Natural killer cell treated with Interleukin-12 subunit alpha and Interleukin-12 subunit beta and Interleukin-15 and Interleukin-18, amount 100 ng/mL, for 72 hours (primary cell): ENCODE measurements around the gene UFC1. TPM values are rescaled to one million over a fixed set of nuclear protein-coding genes. Genes with fewer than 3 reads are reported as not detected.
A peak's percentile ranks its signal among the peaks of the same experiment; 100 is the strongest.

Experiments used
- ATAC-seq, 2 donors: fragments of 150-1000 bp; cut with Tn5 transposase in 1 of 2; sonication (Bioruptor Pico), chemical (Tn5 transposase) in 1 of 2; 2 replicates each; pipeline ENCODE4 v1.10.0; 2021
- DNase-seq: peaks from one replicate; pipeline ENCODE4 v3.0.0; 2022; ENCODE audit warnings: low spot score
- H3K27ac Mint-ChIP-seq, 2 donors: 1 replicate in 1 of 2; 2 replicates in 1 of 2; pipeline ENCODE4 v1.8.0; 2022; ENCODE audit warnings: mixed read lengths in 2 of 2, mild to moderate bottlenecking in 1 of 2, moderate library complexity in 1 of 2
- H3K27me3 Mint-ChIP-seq, 2 donors: 1 replicate in 1 of 2; 2 replicates in 1 of 2; pipeline ENCODE4 v1.8.0; 2022; ENCODE audit warnings: mixed read lengths in 2 of 2
- H3K36me3 Mint-ChIP-seq: one replicate; pipeline ENCODE4 v1.8.0; 2022; ENCODE audit warnings: mixed read lengths
- H3K4me1 Mint-ChIP-seq, 2 donors: 1 replicate in 1 of 2; 2 replicates in 1 of 2; pipeline ENCODE4 v1.8.0; 2022; ENCODE audit warnings: low read depth in 2 of 2, mixed read lengths in 2 of 2, mild to moderate bottlenecking in 1 of 2
- H3K4me3 Mint-ChIP-seq: one replicate; pipeline ENCODE4 v1.8.0; 2022; ENCODE audit warnings: mixed read lengths
- H3K9me3 Mint-ChIP-seq: 2 replicates; pipeline ENCODE4 v1.8.0; 2022; ENCODE audit warnings: mixed read lengths
- total RNA-seq, 2 donors: library from RNA; stranded (reverse); gene quantifications; one replicate each; pipeline ENCODE4 v1.2.3, GENCODE V29; 2022

Gene UFC1
- total RNA-seq, 2 donors from 2014 or later, result 100 to 114 TPM

DNA sequence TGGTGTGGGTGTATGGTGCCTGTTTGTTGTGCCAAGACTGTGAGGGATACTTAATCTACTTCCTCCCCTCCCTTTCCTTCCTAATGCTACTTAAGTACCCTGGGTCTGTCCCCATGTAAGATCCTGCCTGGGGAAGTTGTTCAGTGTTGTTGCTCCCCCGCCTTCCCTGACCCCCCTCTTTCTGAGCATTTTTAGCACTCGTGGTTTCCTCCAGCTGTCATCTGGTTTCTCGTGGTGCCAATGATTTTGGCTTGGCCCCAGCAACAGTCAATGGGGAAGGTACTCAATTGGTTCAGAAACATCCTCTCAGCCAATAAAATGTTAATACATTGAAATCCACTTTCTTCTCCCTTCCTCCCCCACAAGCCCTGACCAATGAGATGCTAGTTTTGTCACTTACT, 31.5 kb downstream of the UFC1 start:
- Mint-ChIP-seq H3K27ac (peak overlapping the region; percentile 91 to 98), H3K4me3 (peak overlapping the region; percentile 85), H3K27me3 (no peaks in the 10 kb centered on the region), H3K4me1 (peaks cover 67 to 72% of the 10 kb centered on the region in 2 donors), H3K36me3 (no peaks in the 10 kb centered on the region), H3K9me3 (no peaks in the 10 kb centered on the region)
- peak; percentile 82 to 84 for ATAC-seq
- peak; percentile 77 for DNase-seq

DNA sequence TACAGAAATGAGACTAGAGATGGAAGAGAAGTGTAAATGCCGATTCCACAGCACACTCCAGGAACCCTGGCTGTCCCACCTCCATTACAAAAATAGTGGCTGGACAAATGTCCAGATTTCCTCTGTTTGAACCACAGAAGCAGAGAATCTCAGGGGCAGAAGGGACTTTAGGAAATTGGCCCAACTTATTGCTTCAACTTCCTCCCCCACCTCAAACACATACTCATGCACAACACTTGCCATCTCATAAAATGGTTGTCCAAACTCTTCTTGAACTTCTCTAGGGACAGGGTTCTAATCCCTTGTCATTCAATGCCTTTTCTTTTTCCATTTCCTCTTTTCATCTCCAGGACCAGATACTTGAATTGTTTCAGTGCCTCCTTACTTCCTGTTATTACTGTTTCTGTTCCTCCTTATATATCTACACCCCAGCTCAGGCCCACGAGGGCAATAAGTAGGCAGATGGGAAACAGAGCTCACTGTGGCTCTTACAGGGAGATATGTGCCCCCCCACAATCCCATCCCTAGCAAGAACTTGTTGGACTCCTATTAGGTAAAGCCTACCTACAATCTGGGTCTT, 32.0 kb downstream of the UFC1 start:
- ATAC-seq (peak; percentile 44 to 65), DNase-seq (no peak)
- no peaks in the 10 kb centered on the region for H3K9me3 Mint-ChIP-seq
- H3K27me3 Mint-ChIP-seq, result no peaks in the 10 kb centered on the region
- H3K27ac Mint-ChIP-seq, result peak overlapping the region; percentile 91 to 98
- H3K4me3 Mint-ChIP-seq, result peak overlapping the region; percentile 85
- H3K36me3 Mint-ChIP-seq, result no peaks in the 10 kb centered on the region
- H3K4me1 Mint-ChIP-seq, result peaks cover 62 to 70% of the 10 kb centered on the region in 2 donors

DNA sequence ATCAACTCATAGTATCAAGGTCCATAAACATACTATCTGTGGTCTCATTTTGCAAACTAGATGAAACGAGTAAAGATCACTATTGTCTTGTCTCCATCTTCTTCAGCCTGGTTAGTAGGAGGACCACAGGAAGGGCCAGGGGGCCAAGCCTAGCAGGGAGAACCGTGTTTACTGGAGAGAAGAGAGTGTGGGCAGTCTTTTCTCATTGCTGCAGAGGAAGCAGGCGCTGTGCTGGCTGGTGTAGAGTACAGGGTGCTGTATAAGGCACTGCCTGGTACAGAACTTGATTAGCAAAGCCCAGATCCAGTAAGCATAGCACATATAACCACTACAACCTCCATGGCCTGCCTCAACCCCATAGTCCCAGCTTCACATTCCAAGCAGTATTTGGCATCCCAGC, 33.5 kb downstream of the UFC1 start:
- peak overlapping the region; percentile 91 to 98 for H3K27ac Mint-ChIP-seq
- ATAC-seq (no peak), DNase-seq (no peak)
- peak overlapping the region; percentile 39 for H3K4me3 Mint-ChIP-seq
- peaks cover 55 to 66% of the 10 kb centered on the region in 2 donors for H3K4me1 Mint-ChIP-seq
- H3K9me3 Mint-ChIP-seq, result no peaks in the 10 kb centered on the region
- no peaks in the 10 kb centered on the region for H3K27me3 Mint-ChIP-seq
- no peaks in the 10 kb centered on the region for H3K36me3 Mint-ChIP-seq

DNA sequence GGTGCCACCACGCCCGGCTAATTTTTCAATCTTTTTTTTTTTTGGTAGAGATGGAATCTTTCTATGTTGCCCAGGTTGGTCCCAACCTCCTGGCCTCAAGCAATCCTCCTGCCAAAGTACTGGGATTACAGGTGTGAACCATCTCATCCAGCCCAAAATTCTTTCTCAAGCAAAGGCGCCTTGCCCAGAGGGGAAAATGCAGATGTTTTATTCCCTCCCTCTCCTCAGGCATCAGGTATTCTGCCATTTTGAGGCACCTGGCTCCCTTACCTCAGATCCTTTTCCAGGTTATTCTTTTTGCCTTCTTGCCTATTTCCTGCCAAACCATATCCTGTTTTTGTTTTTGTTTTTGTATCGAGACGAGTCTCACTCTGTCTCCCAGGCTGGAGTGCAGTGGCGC, 34.6 kb downstream of the UFC1 start:
- Mint-ChIP-seq H3K4me3 (no peak overlapping the region), H3K4me1 (peaks cover 53 to 70% of the 10 kb centered on the region in 2 donors), H3K9me3 (no peaks in the 10 kb centered on the region), H3K27me3 (no peaks in the 10 kb centered on the region), H3K36me3 (no peaks in the 10 kb centered on the region), H3K27ac (peak overlapping the region; percentile 41 to 74)
- DNase-seq (no peak), ATAC-seq (no peak)

DNA sequence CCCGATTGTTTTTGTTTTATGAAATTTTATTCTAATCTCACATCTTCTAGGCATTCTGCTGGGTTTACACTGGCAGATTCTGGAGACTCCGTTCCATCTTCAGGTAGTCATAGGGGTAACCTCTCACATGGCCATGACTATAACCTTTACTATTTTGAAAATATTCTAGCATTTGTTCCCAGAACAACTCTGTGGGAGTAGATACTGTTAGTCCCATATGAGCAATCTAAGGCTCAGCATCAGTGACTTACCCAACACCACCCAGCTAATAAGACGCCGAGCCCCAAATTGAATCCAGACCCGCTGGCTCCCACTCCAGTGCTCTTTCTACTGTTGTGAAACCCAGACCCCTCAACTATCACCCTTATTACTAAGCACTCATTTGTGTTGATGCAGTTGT, 35.3 kb downstream of the UFC1 start:
- H3K27ac Mint-ChIP-seq, result peak overlapping the region; percentile 41 to 74
- no peak for DNase-seq
- no peak for ATAC-seq
- H3K4me1 Mint-ChIP-seq, result peaks cover 48 to 69% of the 10 kb centered on the region in 2 donors
- H3K27me3 Mint-ChIP-seq, result no peaks in the 10 kb centered on the region
- H3K4me3 Mint-ChIP-seq, result no peak overlapping the region
- no peaks in the 10 kb centered on the region for H3K36me3 Mint-ChIP-seq
- H3K9me3 Mint-ChIP-seq, result no peaks in the 10 kb centered on the region

DNA sequence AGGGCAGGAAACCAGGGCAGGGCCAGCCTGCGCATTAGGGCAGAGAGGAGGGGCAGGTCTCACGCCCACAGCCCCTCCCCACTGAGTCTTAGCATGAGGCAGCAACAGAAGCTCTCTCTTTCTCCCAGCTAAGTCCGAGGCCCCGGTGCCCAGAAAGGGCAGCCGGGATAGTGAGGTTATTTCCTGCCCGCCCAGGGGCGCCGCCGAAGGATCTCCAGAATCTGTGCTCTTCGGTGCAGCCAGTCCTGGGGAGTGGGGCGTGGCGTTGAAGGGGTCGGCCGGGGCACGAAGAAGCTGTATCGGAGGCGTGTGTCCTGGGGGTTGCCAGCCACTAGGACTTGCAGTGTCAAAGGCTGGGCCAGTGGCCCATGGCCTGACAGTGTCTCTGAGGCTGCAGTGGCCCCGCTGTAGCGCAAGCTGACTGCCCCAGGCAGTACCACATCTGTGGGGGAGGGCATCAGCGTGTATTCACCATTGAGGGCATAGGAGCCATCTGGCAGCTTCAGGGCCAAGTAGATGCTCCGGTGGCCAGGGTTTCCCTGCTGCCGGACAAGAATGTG, 37.3 kb downstream of the UFC1 start:
- DNase-seq (no peak), ATAC-seq (no peak)
- Mint-ChIP-seq H3K4me1 (peaks cover 46 to 67% of the 10 kb centered on the region in 2 donors), H3K4me3 (no peak overlapping the region), H3K27me3 (no peaks in the 10 kb centered on the region), H3K9me3 (no peaks in the 10 kb centered on the region), H3K27ac (peak overlapping the region in 1 of 2 donors; percentile 59), H3K36me3 (no peaks in the 10 kb centered on the region)

DNA sequence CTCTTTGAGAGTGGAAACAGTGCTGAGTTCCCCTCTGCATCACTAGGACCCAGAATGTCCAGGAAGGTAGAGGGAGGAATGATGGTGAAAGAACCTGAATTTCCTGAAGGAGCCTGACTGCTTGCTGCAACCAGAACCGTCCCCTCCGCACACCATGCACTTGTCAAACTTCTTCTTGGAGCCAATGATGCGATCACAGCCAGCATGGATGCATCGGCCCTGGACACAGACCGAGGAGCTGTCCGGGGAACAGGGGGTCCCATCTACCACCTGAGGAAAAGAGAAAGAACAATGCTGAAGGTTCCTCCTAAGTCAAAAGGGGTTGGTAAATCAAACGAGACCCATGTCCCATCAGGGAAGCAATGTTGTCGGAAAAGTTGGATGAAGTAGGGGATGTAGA, 38.2 kb downstream of the UFC1 start:
- peaks cover 41 to 61% of the 10 kb centered on the region in 2 donors for H3K4me1 Mint-ChIP-seq
- H3K27me3 Mint-ChIP-seq, result no peaks in the 10 kb centered on the region
- DNase-seq, result no peak
- no peak overlapping the region for H3K4me3 Mint-ChIP-seq
- peak overlapping the region; percentile 67 to 82 for H3K27ac Mint-ChIP-seq
- no peaks in the 10 kb centered on the region for H3K36me3 Mint-ChIP-seq
- H3K9me3 Mint-ChIP-seq, result no peaks in the 10 kb centered on the region
- no peak for ATAC-seq

DNA sequence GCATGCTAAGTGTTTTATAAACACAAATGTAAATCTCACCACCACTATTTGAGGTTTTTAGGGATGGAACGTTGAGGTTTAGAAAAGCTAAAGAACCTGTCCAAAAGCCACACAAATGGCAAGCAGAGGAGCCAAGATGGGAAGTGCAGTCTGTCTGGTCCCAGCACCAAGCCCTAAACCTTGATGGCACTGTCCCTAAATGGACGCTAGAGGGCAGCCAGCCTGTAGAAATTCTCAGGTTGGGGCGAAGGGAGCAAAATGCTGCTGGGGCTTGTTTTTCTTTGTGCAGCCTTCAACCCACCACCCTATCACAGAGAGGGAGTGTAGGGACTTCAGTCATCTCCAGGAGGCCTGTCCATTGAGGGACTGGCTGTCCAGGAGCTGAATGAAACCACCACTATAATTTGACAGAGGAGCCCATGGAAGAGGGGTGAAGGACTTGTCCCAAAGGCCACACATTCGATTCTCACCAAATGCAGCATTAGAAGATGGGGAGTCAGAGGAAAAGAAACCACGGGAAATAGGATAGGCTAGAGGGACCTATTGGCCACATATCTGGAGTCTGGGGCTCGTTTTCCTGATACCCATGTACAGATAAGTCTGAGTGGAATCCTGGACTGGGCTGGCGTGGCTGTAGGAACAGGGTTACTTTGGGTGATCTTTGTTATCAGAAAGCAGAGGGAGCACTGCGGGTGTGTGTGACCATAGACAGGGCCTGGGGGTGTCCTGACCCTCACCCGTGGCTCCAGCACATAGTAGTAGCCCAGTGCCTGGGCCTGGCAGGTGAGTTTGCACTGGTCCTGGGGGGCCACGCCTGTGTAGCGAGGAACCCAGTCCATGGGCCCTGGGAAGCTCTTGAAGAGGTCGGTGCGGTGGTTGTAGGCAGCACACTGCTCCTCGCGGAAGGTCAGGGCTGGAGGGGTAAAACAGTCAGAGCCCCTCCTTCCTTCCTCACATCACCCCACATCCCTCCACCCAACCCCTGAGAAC, 39.0 kb downstream of the UFC1 start:
- H3K9me3 Mint-ChIP-seq, result no peaks in the 10 kb centered on the region
- no peak overlapping the region for H3K4me3 Mint-ChIP-seq
- ATAC-seq (peak; percentile 76 to 78), DNase-seq (peak; percentile 74)
- peak overlapping the region; percentile 67 to 82 for H3K27ac Mint-ChIP-seq
- no peaks in the 10 kb centered on the region for H3K27me3 Mint-ChIP-seq
- H3K36me3 Mint-ChIP-seq, result no peaks in the 10 kb centered on the region
- H3K4me1 Mint-ChIP-seq, result peaks cover 33 to 61% of the 10 kb centered on the region in 2 donors

DNA sequence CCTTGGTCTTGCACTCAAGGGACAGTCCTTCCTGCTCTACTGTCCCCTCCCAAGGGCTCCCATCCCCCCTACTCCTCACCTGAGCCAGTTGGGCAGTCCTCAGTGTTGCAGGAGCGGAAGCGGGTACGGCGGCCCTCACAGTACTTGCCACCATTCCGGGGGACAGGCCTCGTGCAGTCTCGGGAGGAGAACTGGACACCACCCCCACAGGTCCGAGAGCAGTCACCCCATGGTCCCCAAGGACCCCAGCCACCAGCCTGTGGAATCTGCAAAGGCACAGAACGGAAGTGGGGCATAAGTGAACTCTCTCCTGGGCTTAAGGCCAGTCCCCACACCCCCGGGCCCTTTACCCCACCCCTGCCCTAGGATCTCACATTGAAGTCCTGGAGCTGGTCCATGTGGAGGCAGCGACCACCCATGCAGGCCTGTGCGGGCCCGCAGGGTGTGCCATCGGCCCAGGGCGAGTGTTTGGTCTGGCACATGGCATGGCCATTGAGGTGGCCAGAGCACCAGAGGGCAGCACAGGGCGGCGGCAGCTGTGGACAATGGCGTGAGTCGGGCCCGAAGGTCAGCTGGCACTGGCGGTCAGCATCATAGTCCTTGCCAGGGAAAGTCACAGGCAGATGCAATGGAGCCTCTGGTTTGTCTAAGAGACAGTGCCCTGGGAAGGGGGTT, 39.9 kb downstream of the UFC1 start:
- Mint-ChIP-seq H3K27ac (peak overlapping the region in 1 of 2 donors; percentile 82), H3K9me3 (no peaks in the 10 kb centered on the region), H3K36me3 (no peaks in the 10 kb centered on the region), H3K4me1 (peaks cover 32 to 58% of the 10 kb centered on the region in 2 donors), H3K4me3 (no peak overlapping the region), H3K27me3 (no peaks in the 10 kb centered on the region)
- ATAC-seq, result no peak
- no peak for DNase-seq

DNA sequence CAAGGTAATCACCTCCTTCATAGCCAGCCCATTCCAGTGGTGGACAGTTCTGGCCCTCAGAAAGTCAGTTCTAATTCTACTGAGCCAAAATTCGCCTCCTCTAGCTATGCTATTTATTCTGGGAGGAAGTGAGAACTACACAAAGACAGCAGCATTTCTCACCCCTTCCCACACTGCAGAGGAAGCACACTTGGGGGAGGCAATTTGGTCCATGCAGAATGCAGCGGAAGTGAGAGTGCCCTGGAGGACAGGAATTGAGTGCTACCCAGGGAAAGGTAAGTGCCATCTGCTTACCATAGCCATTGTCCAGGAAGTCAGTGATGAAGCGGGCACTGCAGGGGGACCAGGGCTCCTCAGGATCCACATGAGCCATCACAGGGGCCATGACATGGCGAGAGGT, 41.4 kb downstream of the UFC1 start:
- peak; percentile 51 to 62 for ATAC-seq
- no peaks in the 10 kb centered on the region for H3K9me3 Mint-ChIP-seq
- no peaks in the 10 kb centered on the region for H3K27me3 Mint-ChIP-seq
- H3K4me3 Mint-ChIP-seq, result peak overlapping the region; percentile 42
- H3K36me3 Mint-ChIP-seq, result no peaks in the 10 kb centered on the region
- peak overlapping the region; percentile 78 to 82 for H3K27ac Mint-ChIP-seq
- peaks cover 46 to 64% of the 10 kb centered on the region in 2 donors for H3K4me1 Mint-ChIP-seq
- DNase-seq, result no peak

DNA sequence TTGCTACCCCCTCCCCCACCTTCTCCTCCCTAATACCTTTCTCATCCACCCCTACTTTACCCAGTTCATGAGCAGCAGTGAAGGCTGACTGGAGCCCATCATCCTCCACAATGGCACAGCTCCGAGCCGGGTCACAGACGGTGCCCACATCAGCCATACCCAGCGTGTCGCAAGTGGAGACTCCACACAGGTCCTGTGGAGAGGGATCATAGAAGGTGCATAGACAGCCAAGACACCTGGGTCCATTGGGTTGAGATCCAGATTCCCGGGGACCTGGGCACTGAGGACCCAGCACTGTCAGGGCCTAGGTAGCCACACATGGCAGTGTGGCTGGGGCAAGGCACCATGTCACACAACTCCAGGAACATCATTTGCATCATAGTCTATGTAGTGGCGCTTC, 42.3 kb downstream of the UFC1 start:
- H3K4me1 Mint-ChIP-seq, result peaks cover 55 to 70% of the 10 kb centered on the region in 2 donors
- no peaks in the 10 kb centered on the region for H3K36me3 Mint-ChIP-seq
- H3K27me3 Mint-ChIP-seq, result no peaks in the 10 kb centered on the region
- H3K4me3 Mint-ChIP-seq, result peak overlapping the region; percentile 42
- no peaks in the 10 kb centered on the region for H3K9me3 Mint-ChIP-seq
- ATAC-seq, result no peak
- peak overlapping the region; percentile 78 to 82 for H3K27ac Mint-ChIP-seq
- DNase-seq, result no peak

DNA sequence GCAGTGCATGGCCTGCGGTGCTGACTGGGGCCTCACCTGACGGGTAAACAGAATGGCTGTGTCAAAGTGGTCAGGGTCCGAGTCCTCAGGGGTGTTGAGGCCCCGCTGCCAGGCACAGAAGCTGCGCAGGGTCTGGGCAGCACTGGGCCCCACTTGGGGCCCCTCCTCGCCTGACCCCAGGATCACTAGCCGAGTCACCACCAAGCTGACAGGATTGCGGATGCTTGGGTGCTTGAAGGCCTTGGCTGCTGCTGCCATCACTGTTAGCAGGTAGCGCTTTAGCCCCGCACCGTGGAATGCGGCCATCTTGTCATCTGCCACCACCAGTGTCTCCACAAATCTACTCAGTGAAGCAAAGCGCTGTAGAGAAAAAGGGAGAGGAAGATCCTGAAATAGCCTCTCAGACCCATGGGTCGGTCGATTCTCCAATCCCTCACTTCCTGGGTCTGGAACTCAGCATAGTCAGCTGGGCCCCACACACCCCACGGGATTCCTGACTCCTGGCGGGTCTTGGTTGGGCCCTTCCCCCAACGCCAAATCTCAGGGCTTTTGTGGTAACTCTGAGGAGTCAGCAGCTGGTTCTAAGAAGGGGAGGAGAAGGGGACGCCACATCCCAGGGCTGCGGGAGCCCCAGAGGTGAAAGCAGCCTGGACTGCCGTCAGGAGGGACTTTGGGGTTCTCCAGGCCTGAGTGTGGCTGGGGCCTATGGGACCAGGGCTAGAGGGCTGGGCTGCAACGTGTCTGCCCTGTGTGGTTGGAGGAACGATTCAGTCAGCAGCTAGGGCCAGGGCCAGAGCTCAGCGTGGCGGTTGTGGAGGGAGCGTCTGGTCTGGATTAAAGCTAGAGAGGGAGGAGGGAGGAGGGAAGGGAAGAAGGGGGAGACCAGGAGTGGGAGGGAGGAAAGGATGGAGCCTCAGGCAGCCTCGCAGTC, 43.0 kb downstream of the UFC1 start:
- peak overlapping the region; percentile 2 for H3K4me3 Mint-ChIP-seq
- peaks cover 62 to 75% of the 10 kb centered on the region in 2 donors for H3K4me1 Mint-ChIP-seq
- peak overlapping the region; percentile 78 to 82 for H3K27ac Mint-ChIP-seq
- ATAC-seq (no peak), DNase-seq (no peak)
- no peaks in the 10 kb centered on the region for H3K9me3 Mint-ChIP-seq
- no peaks in the 10 kb centered on the region for H3K27me3 Mint-ChIP-seq
- no peaks in the 10 kb centered on the region for H3K36me3 Mint-ChIP-seq
